A549 (cell line): Measurements from ENCODE around the gene EXOC1. TPM values are rescaled to one million over a fixed set of nuclear protein-coding genes. Genes with fewer than 3 reads are reported as not detected.

ENCODE experiments used
- ATAC-seq, 2 experiments: fragments of 200-7000 bp in 1 of 2; fragments of >200 bp in 1 of 2; cut with Nextera tagmentation in 1 of 2; cut with Tn5 transposase in 1 of 2; 3 replicates each; pipeline versions ENCODE4 v1.8.0 to v1.9.1; 2018 to 2020; ENCODE audit warnings: mild to moderate bottlenecking in 1 of 2, moderate library complexity in 1 of 2
- CTCF ChIA-PET: fragments of 300-600 bp; sonication (Branson Sonifier 250); formaldehyde crosslinking; extraction: SDS; loops from one replicate; lab custom pipeline; 2021; ENCODE audit warnings: antibody characterized with exemption, inconsistent platforms; lab: Yijun Ruan, JAX
- POLR2A ChIA-PET: fragments of 350-600 bp; formaldehyde crosslinking; extraction: SDS; loops from one replicate; lab custom pipeline; 2021; ENCODE audit warnings: antibody characterized with exemption, inconsistent platforms; lab: Yijun Ruan, JAX
- DNase-seq, 2 experiments: peaks; one replicate each; pipeline versions ENCODE4 v3.0.0 to v3.0.0-alpha.2; 2011 to 2016; ENCODE audit warnings: low read depth in 1 of 2, low spot score in 1 of 2
- FAIRE-seq: peaks from 2 replicates; lab custom pipeline; 2011; peaks lifted over from hg19 to GRCh38; lab: Jason Lieb, UNC
- H3K27ac ChIP-seq, 2 experiments: fragments of >200 bp; sonication (Bioruptor Twin); formaldehyde crosslinking; 3 replicates each; pipeline ENCODE4 v1.5.1; 2016 to 2017
- H3K4me1 ChIP-seq: fragments of >200 bp; sonication (Bioruptor Twin); formaldehyde crosslinking; 3 replicates; pipeline ENCODE4 v1.6.1; 2016
- H3K4me2 ChIP-seq: fragments of >200 bp; sonication (Bioruptor Twin); formaldehyde crosslinking; 3 replicates; pipeline ENCODE4 v1.6.1; 2016
- H3K4me3 ChIP-seq: fragments of >200 bp; sonication (Bioruptor Twin); formaldehyde crosslinking; 3 replicates; pipeline ENCODE4 v1.5.1; 2016
- H3K9me3 ChIP-seq: fragments of >200 bp; sonication (Bioruptor Twin); formaldehyde crosslinking; 3 replicates; pipeline ENCODE4 v1.6.1; 2016
- CBX2 ChIP-seq: fragments of 200-600 bp; sonication (generic); IDR thresholded peaks from 2 replicates; pipeline ENCODE4 v1.6.1; 2016; ENCODE audit warnings: low read depth, mild to moderate bottlenecking, borderline replicate concordance
- EHF ChIP-seq: fragments of 250-450 bp; sonication (Bioruptor Pico); IDR thresholded peaks from 2 replicates; pipeline ENCODE4 v1.5.0; 2020; ENCODE audit warnings: mild to moderate bottlenecking
- EHMT2 ChIP-seq: fragments of 200-600 bp; sonication (generic); IDR thresholded peaks from 2 replicates; pipeline ENCODE4 v1.6.1; 2016; ENCODE audit warnings: antibody characterized with exemption, low read depth, mild to moderate bottlenecking, moderate library complexity
- ELK1 ChIP-seq: fragments of 150-350 bp; IDR thresholded peaks from 2 replicates; pipeline ENCODE4 v1.6.1; 2014; ENCODE audit warnings: low read depth, mild to moderate bottlenecking, low read length
- EP300 ChIP-seq, 2 experiments: fragments of >200 bp; sonication (Bioruptor Twin); formaldehyde crosslinking; IDR thresholded peaks; 2 replicates in 1 of 2; 3 replicates in 1 of 2; pipeline ENCODE4 v1.6.1; 2016 to 2017
- HMGXB4 ChIP-seq: fragments of 250-450 bp; sonication (Bioruptor Pico); IDR thresholded peaks from 2 replicates; pipeline ENCODE4 v1.5.0; 2021; ENCODE audit warnings: mild to moderate bottlenecking, moderate library complexity, borderline replicate concordance
- JUNB ChIP-seq: fragments of >200 bp; sonication (Bioruptor Twin); formaldehyde crosslinking; IDR thresholded peaks from 2 replicates; pipeline ENCODE4 v1.6.1; 2016
- KDM1A ChIP-seq: fragments of 200-600 bp; sonication (generic); IDR thresholded peaks from 2 replicates; pipeline ENCODE4 v1.6.1; 2016; ENCODE audit warnings: low read depth, mild to moderate bottlenecking
- KDM5A ChIP-seq: fragments of 200-600 bp; sonication (generic); IDR thresholded peaks from 2 replicates; pipeline ENCODE4 v1.6.1; 2016; ENCODE audit warnings: antibody characterized with exemption, mild to moderate bottlenecking
- MAFK ChIP-seq: fragments of 450-650 bp; IDR thresholded peaks from 2 replicates; pipeline ENCODE4 v1.6.1; 2014; ENCODE audit not compliant: partially characterized antibody
- NPAS2 ChIP-seq: fragments of 250-450 bp; sonication (Bioruptor Pico); IDR thresholded peaks from 2 replicates; pipeline ENCODE4 v1.8.0; 2022; ENCODE audit warnings: mild to moderate bottlenecking, moderate library complexity, borderline replicate concordance
- PHF8 ChIP-seq: fragments of 200-600 bp; sonication (generic); IDR thresholded peaks from 2 replicates; pipeline ENCODE4 v1.6.1; 2016; ENCODE audit warnings: low read depth, mild to moderate bottlenecking, antibody characterized with exemption, moderate library complexity, borderline replicate concordance
- POLR2AphosphoS2 ChIP-seq: conservative IDR thresholded peaks from 2 replicates; pipeline ENCODE4 v1.6.1; 2012; ENCODE audit warnings: low read length, improper control_type of control experiment, inconsistent platforms
- RAD21 ChIP-seq, 2 experiments: fragments of >200 bp in 1 of 2; sonication (Bioruptor Twin) in 1 of 2; formaldehyde crosslinking in 1 of 2; IDR thresholded peaks in 1 of 2; conservative IDR thresholded peaks in 1 of 2; 2 replicates in 1 of 2; 3 replicates in 1 of 2; pipeline ENCODE4 v1.6.1; 2012 to 2018; ENCODE audit warnings: inconsistent platforms in 1 of 2
- RCOR1 ChIP-seq: fragments of 150-350 bp; IDR thresholded peaks from 2 replicates; pipeline ENCODE4 v1.6.1; 2014; ENCODE audit warnings: antibody characterized with exemption, low read length, low read depth
- RNF2 ChIP-seq: fragments of 200-600 bp; sonication (generic); IDR thresholded peaks from 2 replicates; pipeline ENCODE4 v1.6.1; 2016; ENCODE audit warnings: low read depth, mild to moderate bottlenecking, antibody characterized with exemption, moderate library complexity, borderline replicate concordance
- ZNF302 ChIP-seq: fragments of 250-450 bp; sonication (Bioruptor Pico); IDR thresholded peaks from 2 replicates; pipeline ENCODE4 v1.9.0; 2021; ENCODE audit warnings: inconsistent platforms, mild to moderate bottlenecking, moderate library complexity
- WGBS: methylation state at CpG from one replicate; pipeline ENCODE4 v1.1.6; 2017; ENCODE audit errors: missing lambda C conversion rate; 5-methylcytosine and 5-hydroxymethylcytosine counted together
- polyA plus RNA-seq, 4 experiments: library from polyadenylated mRNA; depleted of rRNA in 3 of 4; stranded (reverse); fragments of >200 nt; fragmentation: RNase III in 1 of 4; extraction: RNeasy Plus Mini Kit Qiagen cat#74134 plus additional on column Dnase treatment in 1 of 4; gene quantifications; 2 replicates in 3 of 4; 3 replicates in 1 of 4; pipeline ENCODE4 v1.2.3, GENCODE V29; 2011 to 2017
- TF ChIP-seq, protein P1 (sequence below): fragments of >200 bp; sonication (Bioruptor Twin); formaldehyde crosslinking; IDR thresholded peaks from 3 replicates; pipeline ENCODE4 v1.5.1; 2016
- TF ChIP-seq, protein P2 (sequence below): fragments of >200 bp; sonication (Bioruptor Twin); formaldehyde crosslinking; IDR thresholded peaks from 2 replicates; pipeline ENCODE4 v1.6.1; 2016

EXOC1 gene
- polyA plus RNA-seq, 2 of the 4 experiments (the other 2 are of a cell fraction): 12.8 to 22.4 TPM

DNA sequence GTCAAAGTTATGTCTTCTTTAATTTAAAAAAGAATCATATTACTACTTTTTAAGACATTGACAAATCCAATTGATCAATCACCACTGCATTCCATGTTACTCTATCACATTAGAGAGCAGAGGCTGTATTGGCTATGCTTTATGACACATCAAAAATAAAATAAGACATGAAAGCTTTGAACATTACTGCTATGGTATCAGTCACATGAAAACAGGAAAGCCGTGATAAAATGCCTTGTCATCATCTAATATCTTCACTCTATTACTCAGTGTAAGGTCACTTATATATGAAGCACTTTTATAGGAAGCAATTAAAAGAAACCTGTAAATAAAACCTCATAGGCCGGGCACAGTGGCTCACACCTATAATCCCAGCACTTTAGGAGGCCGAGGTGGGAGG, 67.6 kb downstream of the EXOC1 start:
- Histone ChIP-seq H3K9me3 (no peaks in the 10 kb centered on the region), H3K27ac (no peak overlapping the region), H3K4me3 (no peak overlapping the region), H3K4me2 (no peak overlapping the region), H3K4me1 (no peaks in the 10 kb centered on the region)
- DNase-seq (no peak), ATAC-seq (no peak), FAIRE-seq (no peak)
- ChIA-PET POLR2A (no interaction called here), CTCF (no interaction called here)
- WGBS: 65% methylated on average over 3 of the region's 3 CpGs
- TF ChIP-seq MAFK (peak; percentile 70), HMGXB4 (CRISPR knock-in tag) (no peak)

DNA sequence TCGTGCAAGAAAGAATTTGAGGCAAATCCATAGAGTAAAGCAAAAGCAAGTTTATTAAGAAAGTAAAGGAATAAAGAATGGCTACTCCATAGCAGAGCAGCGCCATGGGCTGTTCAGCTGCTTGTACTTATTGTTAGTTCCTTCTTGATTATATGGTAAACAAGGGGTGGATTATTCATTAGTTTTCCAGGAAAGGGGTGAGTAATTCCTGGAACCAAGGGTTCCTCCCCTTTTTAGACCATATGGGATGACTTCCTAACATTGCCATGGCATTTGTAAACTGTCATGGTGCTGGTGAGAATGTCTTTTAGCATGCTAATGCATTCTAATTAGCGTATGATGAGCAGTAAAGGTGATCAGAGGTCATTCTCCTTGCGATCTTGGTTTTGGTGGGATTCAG, 71.8 kb downstream of the EXOC1 start:
- Histone ChIP-seq H3K4me3 (no peak overlapping the region), H3K9me3 (no peaks in the 10 kb centered on the region), H3K4me1 (no peaks in the 10 kb centered on the region), H3K27ac (no peak overlapping the region), H3K4me2 (no peak overlapping the region)
- DNase-seq: no peak
- FAIRE-seq: no peak
- no peak for ATAC-seq
- POLR2A ChIA-PET: no interaction called here
- CTCF ChIA-PET: no interaction called here
- TF ChIP-seq, protein P1, sequence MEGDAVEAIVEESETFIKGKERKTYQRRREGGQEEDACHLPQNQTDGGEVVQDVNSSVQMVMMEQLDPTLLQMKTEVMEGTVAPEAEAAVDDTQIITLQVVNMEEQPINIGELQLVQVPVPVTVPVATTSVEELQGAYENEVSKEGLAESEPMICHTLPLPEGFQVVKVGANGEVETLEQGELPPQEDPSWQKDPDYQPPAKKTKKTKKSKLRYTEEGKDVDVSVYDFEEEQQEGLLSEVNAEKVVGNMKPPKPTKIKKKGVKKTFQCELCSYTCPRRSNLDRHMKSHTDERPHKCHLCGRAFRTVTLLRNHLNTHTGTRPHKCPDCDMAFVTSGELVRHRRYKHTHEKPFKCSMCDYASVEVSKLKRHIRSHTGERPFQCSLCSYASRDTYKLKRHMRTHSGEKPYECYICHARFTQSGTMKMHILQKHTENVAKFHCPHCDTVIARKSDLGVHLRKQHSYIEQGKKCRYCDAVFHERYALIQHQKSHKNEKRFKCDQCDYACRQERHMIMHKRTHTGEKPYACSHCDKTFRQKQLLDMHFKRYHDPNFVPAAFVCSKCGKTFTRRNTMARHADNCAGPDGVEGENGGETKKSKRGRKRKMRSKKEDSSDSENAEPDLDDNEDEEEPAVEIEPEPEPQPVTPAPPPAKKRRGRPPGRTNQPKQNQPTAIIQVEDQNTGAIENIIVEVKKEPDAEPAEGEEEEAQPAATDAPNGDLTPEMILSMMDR: no peak
- TF ChIP-seq KDM5A: no peak
- TF ChIP-seq RAD21 (conservative IDR thresholded peaks at IDR 0.05 in 1 of 2, IDR thresholded peaks at IDR 0.05 in 1 of 2): no peak
- no peak for TF ChIP-seq ELK1
- TF ChIP-seq NPAS2 (CRISPR knock-in tag): no peak
- TF ChIP-seq POLR2AphosphoS2: no peak
- TF ChIP-seq PHF8: no peak
- TF ChIP-seq RNF2: no peak
- no peak for TF ChIP-seq KDM1A
- 63% methylated on average over 4 of the region's 4 CpGs for WGBS

DNA sequence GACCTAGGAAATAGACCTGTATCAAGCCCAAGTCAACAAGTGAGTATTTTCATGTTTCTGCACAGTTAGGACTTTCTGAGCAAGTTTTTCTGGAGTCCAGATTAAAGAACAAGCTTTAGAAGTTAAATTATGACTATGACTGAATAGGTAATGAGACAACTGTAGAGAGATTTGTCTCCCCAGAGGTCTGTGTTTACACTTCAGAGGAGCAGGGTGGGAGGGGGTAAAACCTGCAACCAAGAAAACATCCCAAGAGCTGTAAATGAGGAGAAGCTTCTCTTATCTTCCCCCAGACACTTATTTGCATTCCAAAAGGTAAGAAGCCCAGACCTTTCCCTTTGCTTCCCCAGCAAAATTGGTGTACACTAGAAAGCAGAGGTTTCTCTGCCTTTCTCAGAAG, 73.2 kb downstream of the EXOC1 start:
- POLR2A ChIA-PET: no interaction called here
- TF ChIP-seq ZNF302 (CRISPR knock-in tag): no peak
- no peak for TF ChIP-seq KDM5A
- TF ChIP-seq NPAS2 (CRISPR knock-in tag): no peak
- TF ChIP-seq CBX2: no peak
- no peak for TF ChIP-seq EHF
- no peak for TF ChIP-seq EHMT2
- no peak for TF ChIP-seq JUNB
- TF ChIP-seq, protein P2, sequence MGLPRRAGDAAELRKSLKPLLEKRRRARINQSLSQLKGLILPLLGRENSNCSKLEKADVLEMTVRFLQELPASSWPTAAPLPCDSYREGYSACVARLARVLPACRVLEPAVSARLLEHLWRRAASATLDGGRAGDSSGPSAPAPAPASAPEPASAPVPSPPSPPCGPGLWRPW: no peak
- TF ChIP-seq EP300 (IDR thresholded peaks at IDR 0.05): no peak
- TF ChIP-seq RCOR1: no peak
- TF ChIP-seq MAFK: no peak
- no peak overlapping the region for H3K4me3 ChIP-seq
- H3K4me1 ChIP-seq: no peaks in the 10 kb centered on the region
- DNase-seq (no peak), ATAC-seq (no peak), FAIRE-seq (no peak)
- H3K27ac ChIP-seq: no peak overlapping the region
- no peaks in the 10 kb centered on the region for H3K9me3 ChIP-seq
- CTCF ChIA-PET: no interaction called here
- no peak overlapping the region for H3K4me2 ChIP-seq
